ENCODE results near the gene KCNJ6. TPM values are rescaled to one million over a fixed set of nuclear protein-coding genes. Genes with fewer than 3 reads are reported as not detected.

The KCNJ6 gene
- total RNA-seq, 1 donor from 2014 or later: 2.6 TPM

- no peaks in the 10 kb centered on the region for H3K4me1 Mint-ChIP-seq (ENCODE audit: low read depth, unreplicated experiment)
These were observed 23.0 kb upstream of the KCNJ6 start for GRCh38 chr21:37939251-37939650.

GRCh38 chr21:37937668-37938067 lies 21.4 kb upstream of the KCNJ6 start:
- Histone ChIP-seq H2AFZ (ENCODE audit: low read depth, low read length) (no peak overlapping the region), H3K36me3 (ENCODE audit: insufficient read depth, low read length) (no peaks in the 10 kb centered on the region), H3K9me3 (ENCODE audit: insufficient read depth, low read depth, low read length) (peaks cover 5% of the 10 kb centered on the region), H3K79me2 (ENCODE audit: insufficient read depth, low read length) (no peaks in the 10 kb centered on the region), H4K20me1 (ENCODE audit: insufficient read depth, low read length) (no peaks in the 10 kb centered on the region), H3K4me2 (ENCODE audit: low read length) (no peak overlapping the region), H3K27me3 (ENCODE audit: insufficient read depth, low read length) (no peaks in the 10 kb centered on the region), H3K4me1 (ENCODE audit: insufficient read depth, low read length) (no peaks in the 10 kb centered on the region), H3K27ac (ENCODE audit: low read depth, low read length) (no peak overlapping the region), H3K4me3 (ENCODE audit: insufficient read depth, low read depth, low read length) (no peak overlapping the region), H3K9ac (ENCODE audit: low read length) (no peak overlapping the region)
- Mint-ChIP-seq H3K36me3 (ENCODE audit: low read depth, unreplicated experiment) (no peaks in the 10 kb centered on the region), H3K4me3 (ENCODE audit: unreplicated experiment) (no peak overlapping the region), H3K27ac (ENCODE audit: unreplicated experiment) (no peak overlapping the region), H3K4me1 (ENCODE audit: low read depth, unreplicated experiment) (no peaks in the 10 kb centered on the region), H3K9me3 (ENCODE audit: unreplicated experiment) (peaks cover 8% of the 10 kb centered on the region), H3K27me3 (ENCODE audit: low read depth, unreplicated experiment) (no peaks in the 10 kb centered on the region)
- FAIRE-seq (no peak), DNase-seq (ENCODE audit: low read depth) (no peak)
- TF ChIP-seq CTCF (IDR thresholded peaks at IDR 0.05; ENCODE audit: insufficient read depth, low read depth, low read length) (no peak), EZH2 (IDR thresholded peaks at IDR 0.05; ENCODE audit: insufficient read depth, low read length) (no peak)

More at GRCh38 chr21:37939251-37939650, 23.0 kb upstream of the KCNJ6 start:
- Histone ChIP-seq H3K9ac (ENCODE audit: low read length) (no peak overlapping the region), H3K36me3 (ENCODE audit: insufficient read depth, low read length) (no peaks in the 10 kb centered on the region), H4K20me1 (ENCODE audit: insufficient read depth, low read length) (no peaks in the 10 kb centered on the region), H2AFZ (ENCODE audit: low read depth, low read length) (no peak overlapping the region), H3K4me2 (ENCODE audit: low read length) (no peak overlapping the region), H3K27ac (ENCODE audit: low read depth, low read length) (no peak overlapping the region), H3K27me3 (ENCODE audit: insufficient read depth, low read length) (no peaks in the 10 kb centered on the region), H3K4me1 (ENCODE audit: insufficient read depth, low read length) (no peaks in the 10 kb centered on the region), H3K79me2 (ENCODE audit: insufficient read depth, low read length) (no peaks in the 10 kb centered on the region), H3K4me3 (ENCODE audit: insufficient read depth, low read depth, low read length) (no peak overlapping the region), H3K9me3 (ENCODE audit: insufficient read depth, low read depth, low read length) (no peaks in the 10 kb centered on the region)
- Mint-ChIP-seq H3K27ac (ENCODE audit: unreplicated experiment) (no peak overlapping the region), H3K27me3 (ENCODE audit: low read depth, unreplicated experiment) (no peaks in the 10 kb centered on the region), H3K4me3 (ENCODE audit: unreplicated experiment) (no peak overlapping the region), H3K9me3 (ENCODE audit: unreplicated experiment) (peaks cover 4% of the 10 kb centered on the region), H3K36me3 (ENCODE audit: low read depth, unreplicated experiment) (no peaks in the 10 kb centered on the region)
- TF ChIP-seq CTCF (IDR thresholded peaks at IDR 0.05; ENCODE audit: insufficient read depth, low read depth, low read length) (no peak), EZH2 (IDR thresholded peaks at IDR 0.05; ENCODE audit: insufficient read depth, low read length) (no peak)
- DNase-seq (ENCODE audit: low read depth): no peak
- no peak for FAIRE-seq

- no peak for FAIRE-seq
- H3K27me3 Mint-ChIP-seq (ENCODE audit: low read depth, unreplicated experiment): no peaks in the 10 kb centered on the region
- H3K9me3 ChIP-seq (ENCODE audit: insufficient read depth, low read depth, low read length): peaks cover 5% of the 10 kb centered on the region
- TF ChIP-seq EZH2 (IDR thresholded peaks at IDR 0.05; ENCODE audit: insufficient read depth, low read length) (no peak), CTCF (IDR thresholded peaks at IDR 0.05; ENCODE audit: insufficient read depth, low read depth, low read length) (no peak)
- H2AFZ ChIP-seq (ENCODE audit: low read depth, low read length): no peak overlapping the region
- no peak overlapping the region for H3K4me3 ChIP-seq (ENCODE audit: insufficient read depth, low read depth, low read length)
- no peaks in the 10 kb centered on the region for H3K36me3 Mint-ChIP-seq (ENCODE audit: low read depth, unreplicated experiment)
- H3K4me1 ChIP-seq (ENCODE audit: insufficient read depth, low read length): no peaks in the 10 kb centered on the region
- H4K20me1 ChIP-seq (ENCODE audit: insufficient read depth, low read length): no peaks in the 10 kb centered on the region
- DNase-seq (ENCODE audit: low read depth): no peak
- no peaks in the 10 kb centered on the region for H3K36me3 ChIP-seq (ENCODE audit: insufficient read depth, low read length)
- no peaks in the 10 kb centered on the region for H3K4me1 Mint-ChIP-seq (ENCODE audit: low read depth, unreplicated experiment)
- no peak overlapping the region for H3K4me2 ChIP-seq (ENCODE audit: low read length)
- no peaks in the 10 kb centered on the region for H3K79me2 ChIP-seq (ENCODE audit: insufficient read depth, low read length)
- H3K9ac ChIP-seq (ENCODE audit: low read length): no peak overlapping the region
- H3K4me3 Mint-ChIP-seq (ENCODE audit: unreplicated experiment): no peak overlapping the region
- no peak overlapping the region for H3K27ac Mint-ChIP-seq (ENCODE audit: unreplicated experiment)
- H3K27ac ChIP-seq (ENCODE audit: low read depth, low read length): no peak overlapping the region
- no peaks in the 10 kb centered on the region for H3K27me3 ChIP-seq (ENCODE audit: insufficient read depth, low read length)
- H3K9me3 Mint-ChIP-seq (ENCODE audit: unreplicated experiment): peaks cover 12% of the 10 kb centered on the region
These were observed 19.9 kb upstream of the KCNJ6 start for GRCh38 chr21:37936010-37936785.

Data from astrocyte (in vitro differentiated cells and primary cell).